CD4-positive, alpha-beta T cell treated with Interleukin-6 at 100 ng/mL for 8 hours (primary cell): Measurements from ENCODE around the gene TCEA3.

Experiments used
- DNase-seq: peaks from one replicate; pipeline ENCODE4 v3.0.0-alpha.2; 2020; ENCODE audit warnings: mixed read lengths, low spot score

TCEA3 gene

DNA sequence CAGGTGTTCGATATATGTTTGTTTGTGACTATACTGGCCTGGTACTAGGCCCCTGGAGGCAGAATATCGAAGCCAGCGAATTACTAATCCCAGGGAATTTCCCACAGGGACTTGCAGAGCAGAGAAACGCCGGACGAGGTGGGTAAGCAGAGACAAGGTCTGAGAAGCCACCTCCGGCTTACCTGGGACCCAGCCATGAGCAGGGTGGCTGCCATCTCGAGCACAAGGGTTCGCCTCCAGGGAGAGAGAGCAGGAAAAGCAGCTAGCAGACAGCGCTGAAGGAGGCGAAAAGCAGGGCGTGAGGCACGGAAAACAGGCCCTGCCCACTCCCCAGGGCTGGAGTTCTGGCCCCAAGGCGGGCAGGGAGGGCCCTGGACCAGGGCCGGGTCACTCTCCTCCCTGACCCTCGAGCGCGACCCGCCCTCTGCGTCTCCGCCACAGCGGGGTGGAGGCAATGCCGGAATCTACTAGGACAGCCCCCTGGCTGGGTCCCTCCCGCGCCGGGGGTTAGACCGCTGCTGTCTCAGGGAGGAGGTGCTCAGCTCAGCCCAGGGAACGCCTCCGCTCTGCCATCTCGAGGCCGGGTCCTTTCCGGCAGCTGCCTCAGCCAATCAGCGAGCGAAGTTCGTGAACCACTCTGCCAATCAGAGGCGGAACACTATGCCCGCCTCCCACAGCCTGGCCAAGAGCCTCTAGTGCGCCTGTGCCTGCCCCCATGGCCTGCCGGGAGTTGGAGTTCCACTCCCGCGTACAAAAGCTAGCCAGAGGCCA, 56.6 kb downstream of the TCEA3 start:
- DNase-seq, result peak; percentile 99

DNA sequence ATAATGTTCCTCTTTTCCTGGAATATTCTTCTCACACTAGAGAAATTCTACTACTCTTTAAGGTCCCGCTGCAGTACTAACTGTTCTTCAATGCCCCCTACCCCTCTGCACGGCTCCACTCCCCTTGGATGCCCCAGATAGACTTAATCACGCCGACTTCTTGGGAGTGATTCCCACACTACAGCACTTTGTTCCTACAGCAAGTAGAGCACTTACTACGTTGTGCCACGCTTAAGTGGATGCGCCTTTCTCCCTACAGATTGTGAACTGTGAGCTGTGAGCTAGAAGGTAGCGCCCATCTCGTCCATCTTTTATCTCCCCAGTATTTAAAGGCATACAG, 57.1 kb downstream of the TCEA3 start:
- DNase-seq, result no peak

DNA sequence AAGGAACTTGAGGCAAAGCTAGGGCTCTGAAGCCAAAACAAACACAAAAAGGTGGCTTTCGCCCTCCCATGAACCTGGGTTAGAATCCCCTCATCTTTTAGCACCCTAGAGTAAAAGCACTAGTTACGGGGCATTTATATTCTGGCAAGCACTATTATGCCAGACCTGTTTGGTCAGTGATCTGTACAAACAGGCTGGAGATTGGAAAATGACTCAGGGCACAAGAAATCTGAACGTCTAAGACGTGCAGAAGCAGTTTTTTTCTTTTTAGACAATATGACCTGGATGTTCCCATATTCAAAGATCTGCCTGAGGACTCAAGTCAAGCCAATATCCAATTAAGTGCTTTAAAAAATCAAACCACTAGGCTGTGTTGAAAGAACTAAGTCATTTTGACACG, 58.0 kb downstream of the TCEA3 start:
- DNase-seq, result no peak

DNA sequence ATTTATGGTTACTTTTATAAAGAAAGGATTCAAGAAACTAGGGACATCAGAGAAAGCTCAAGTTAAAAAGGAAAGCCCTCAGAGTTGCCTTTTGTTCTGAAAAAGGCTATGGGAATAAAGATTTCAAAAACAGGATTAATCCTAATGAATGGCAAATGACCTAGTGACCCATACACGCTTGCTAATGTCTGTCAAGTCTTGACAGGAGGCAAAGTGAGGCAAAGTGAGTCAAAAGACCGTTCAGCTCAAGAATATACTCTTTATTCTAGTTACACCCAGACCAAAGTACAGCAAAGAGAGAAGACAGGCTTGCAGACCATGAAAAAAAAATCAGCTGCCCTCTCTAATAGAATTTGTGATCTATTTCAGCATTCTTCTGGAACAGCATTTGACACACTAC, 58.4 kb downstream of the TCEA3 start:
- no peak for DNase-seq

DNA sequence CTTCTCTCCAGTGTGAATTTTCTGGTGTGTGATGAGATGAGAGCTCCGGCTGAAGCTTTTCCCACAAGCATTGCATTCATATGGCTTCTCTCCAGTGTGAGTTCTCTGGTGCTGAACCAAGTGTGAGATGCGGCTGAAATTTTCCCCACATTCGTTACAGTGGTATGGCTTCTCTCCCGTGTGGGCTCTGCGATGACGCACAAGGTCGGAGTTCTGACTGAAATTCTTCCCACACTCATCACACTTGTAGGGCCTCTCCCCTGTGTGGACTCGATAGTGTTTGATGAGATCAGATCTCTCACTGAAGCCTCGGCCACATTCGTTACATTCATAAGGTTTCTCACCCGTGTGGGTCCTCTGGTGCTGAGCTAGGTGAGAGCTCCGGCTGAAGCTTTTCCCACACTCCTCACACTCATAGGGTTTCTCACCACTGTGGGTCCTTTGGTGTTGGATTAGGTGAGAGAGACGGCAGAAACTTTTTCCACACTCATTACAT, 62.3 kb downstream of the TCEA3 start:
- DNase-seq, result no peak

DNA sequence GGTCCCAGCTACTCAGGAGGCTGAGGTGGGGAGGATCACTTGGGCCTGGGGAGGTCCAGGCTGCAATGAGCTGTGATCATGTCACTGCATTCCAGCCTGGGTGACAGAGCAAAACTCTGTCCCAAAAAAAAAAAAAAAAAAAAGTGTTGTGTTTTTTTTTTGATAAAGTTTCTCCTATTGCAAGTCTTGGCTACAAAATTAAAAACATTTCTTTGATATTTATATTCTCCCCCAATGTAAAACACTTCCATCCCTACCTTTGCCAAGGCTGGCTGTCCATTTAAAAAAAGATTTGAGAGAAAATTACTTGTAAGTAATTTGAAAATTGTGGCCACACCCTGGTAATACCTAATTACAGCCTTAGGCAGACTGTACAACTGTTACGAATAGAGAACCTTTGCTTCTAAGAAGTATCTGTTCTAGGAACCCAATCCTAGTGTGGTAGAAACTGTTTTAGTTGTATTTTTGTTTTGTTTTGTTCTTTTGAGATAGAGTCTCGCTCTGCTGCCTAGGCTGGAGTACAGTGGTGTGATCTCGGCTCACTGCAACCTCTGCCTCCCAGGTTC, 66.2 kb downstream of the TCEA3 start:
- DNase-seq, result no peak

DNA sequence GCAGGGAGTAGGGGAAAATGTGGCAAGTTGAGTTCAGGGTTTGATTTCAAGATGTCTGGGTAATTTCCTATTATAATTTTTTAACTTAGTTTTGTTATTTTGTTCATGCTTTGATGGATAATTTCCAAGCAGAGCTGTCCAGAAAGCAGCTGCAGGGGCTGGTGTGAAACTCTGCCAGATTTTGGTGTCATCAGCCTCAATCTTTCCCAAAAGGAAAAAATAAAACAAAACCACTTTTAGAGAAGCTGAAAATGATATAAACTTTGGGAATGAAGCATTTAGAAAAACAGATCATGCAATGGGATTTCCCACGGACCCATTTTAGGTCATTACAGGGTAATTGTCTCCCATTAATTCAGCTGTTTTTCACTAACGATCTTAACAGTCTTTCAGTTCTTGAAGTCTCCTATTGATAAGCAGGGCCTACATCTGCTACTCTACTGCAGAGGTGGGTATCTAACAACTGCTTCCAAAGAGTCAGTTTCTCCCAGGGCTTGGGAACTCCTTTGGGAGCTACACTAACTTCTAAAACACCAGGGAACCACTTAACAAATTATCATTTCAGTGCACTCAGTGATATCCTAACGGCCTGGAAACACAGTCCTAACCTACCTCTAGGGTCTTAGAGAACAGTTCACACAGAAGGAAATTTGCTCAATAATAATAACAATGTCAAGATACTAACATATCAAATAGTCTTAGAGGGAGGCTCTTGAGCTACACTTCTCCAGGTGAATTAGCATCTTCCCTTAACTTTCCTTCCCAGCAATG, 67.2 kb downstream of the TCEA3 start:
- DNase-seq, result no peak

DNA sequence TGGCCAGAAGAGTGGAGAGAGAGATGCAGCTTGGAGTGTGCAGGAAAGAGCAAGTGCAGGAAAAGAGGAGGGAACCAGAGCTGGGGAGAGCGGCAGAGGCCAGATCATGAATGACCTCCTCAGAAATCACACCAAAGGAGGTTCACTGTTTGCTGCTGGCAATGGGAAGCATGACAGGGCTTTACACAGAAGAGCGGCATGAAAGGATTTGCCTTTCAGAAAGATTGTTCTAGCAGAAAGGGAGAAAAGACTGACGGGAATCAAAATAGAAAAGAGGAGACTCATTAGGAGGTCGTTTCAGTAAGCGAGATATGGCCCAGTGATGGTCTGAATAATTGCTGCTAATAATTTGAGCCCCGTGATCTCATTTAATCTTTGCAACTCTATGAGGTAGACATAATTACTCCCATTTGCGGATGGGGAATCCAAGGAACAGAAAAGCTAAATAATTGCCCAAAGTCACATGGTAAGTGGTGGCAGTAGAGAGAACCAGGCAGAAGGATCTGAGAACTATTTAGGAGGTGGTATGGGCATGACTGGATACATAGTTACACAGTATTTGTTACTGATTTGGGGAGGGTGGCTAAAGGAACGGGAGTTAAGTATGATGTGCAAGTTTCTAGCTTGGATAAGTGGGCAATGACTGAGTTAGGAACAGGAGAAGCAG, 67.9 kb downstream of the TCEA3 start:
- no peak for DNase-seq

DNA sequence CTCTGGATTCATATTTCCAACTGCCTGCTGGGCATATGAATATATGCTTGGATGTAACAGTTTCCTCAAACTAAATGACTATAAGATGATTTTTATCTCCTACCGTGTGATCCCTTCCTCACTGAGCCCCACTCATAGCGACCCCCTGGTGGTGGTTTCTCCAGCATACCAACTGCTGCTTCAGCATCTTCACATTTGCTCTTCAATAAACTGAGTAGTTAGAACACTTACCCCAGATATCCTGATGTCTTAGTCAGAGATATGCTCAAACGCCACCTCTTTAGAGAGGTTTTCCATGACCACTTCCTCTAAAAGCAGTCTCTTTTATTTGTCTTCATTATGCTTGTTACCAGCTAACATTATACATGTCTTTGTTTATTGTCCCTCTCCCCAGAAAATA, 70.3 kb downstream of the TCEA3 start:
- DNase-seq, result no peak

DNA sequence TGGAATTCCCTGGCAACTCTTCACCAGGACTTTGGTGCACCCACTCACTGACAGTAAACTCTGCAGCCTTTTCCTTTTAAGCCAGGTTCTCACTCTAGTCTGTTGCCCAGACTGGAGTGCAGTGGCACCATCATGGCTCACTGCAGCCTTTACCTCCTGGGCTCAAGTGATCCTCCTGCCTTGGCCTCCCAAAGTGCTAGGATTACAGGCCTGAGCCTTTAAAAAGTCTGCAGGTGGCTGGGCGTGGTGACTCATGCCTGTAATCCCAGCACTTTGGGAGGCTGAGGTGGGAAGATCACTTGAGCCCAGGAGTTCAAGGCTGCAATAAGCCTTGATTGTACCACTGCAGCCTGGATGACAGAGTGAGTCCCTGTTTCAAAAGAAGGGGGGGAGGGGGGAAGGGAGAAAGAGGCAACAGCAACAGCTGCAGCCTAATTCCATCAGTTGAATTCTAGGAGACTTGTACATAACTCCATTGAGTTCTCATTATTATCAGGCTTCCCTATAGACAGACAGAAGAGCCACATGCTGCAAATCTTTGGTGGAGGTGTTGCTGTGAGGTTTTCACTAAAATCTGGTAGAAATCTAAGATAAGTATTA, 72.4 kb downstream of the TCEA3 start:
- no peak for DNase-seq

DNA sequence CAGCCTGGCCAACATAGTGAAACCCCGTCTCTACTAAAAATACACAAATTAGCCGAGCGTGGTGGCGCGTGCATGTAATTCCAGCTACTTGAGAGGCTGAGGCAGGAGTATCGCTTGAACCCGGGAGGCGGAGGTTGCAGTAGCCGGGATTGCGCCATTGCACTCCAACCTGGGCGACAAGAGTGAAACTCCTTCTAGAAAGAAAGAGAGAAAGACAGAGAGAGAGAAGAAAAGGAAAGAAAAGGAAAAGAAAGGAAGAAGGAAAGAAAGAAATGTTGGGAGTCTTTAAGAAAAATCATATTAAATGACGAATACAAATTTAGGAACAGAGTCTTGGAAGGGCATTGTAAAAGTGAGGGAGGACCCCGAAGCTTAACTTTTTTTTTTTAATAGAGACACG, 78.6 kb downstream of the TCEA3 start:
- DNase-seq, result no peak

DNA sequence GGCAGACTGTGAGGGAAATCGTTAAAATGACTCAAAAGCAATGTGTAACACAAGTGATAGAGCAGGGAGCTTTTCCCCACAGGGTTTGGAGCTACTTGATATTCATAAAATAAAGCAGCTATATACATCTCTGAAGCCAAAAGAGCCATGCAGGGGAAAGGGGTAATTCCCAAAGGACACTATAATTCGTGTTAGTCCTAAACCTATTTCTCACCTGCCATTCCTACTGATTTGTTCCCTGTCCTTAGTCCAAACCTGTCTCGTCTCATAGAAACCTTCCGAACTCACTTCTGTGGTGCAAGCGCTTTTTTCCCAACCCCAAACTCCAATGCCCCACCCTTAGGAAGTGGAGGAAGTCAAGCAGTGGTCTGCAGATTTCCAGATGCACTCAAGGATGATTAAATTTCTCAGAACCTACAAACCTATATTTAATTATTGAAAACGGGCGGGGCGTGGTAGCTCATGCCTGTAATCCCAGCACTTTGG, 79.5 kb downstream of the TCEA3 start:
- no peak for DNase-seq

DNA sequence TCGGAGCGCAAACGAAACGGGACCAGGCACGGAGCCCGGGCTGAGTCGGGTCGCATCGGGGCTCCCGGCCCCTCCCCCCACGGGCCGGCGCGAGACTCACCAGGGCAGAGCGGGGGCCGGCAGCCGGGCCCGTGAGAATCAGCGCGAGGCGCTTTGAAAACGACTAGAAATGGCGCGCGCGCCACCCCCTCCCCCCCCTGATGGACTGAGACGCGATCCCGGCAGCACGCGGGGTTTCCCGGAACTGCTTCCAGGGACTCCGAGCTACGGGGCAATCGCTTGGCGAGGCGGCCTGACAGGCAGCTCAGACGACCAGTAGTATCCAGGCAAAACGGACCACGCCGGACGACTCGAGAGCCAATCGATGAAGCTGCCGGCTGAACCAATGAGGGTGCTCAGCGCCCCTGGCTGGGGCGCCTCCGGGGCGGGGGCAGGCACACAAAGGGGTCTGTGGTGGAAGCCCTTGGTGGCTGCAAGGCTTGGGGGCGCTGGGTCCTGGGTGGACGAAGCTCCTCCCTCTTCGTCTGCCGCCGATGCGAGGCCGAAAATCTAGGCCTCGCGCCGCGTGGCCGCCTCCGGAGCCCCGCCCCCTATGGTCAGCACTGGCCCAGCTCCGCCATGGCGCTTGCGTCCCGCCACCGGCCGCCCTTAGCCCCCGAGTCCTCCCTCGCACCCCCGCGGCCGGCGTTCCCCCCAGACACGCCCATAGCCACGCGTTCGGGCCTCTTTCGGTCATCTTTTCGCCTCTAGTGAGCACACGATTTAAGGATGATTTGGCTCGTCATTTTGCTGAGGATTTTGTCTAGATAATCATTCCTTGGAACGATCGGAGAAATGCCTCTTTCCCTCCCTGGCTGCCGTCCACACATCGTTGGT, 80.2 kb downstream of the TCEA3 start, which contains the start of gene HNRNPR:
Gene HNRNPR (minus strand): TSS at position 174 of the 876 bp plus-strand sequence. CDS start 3,276 bp downstream, outside the sequence.
- DNase-seq, result peak; percentile 99

DNA sequence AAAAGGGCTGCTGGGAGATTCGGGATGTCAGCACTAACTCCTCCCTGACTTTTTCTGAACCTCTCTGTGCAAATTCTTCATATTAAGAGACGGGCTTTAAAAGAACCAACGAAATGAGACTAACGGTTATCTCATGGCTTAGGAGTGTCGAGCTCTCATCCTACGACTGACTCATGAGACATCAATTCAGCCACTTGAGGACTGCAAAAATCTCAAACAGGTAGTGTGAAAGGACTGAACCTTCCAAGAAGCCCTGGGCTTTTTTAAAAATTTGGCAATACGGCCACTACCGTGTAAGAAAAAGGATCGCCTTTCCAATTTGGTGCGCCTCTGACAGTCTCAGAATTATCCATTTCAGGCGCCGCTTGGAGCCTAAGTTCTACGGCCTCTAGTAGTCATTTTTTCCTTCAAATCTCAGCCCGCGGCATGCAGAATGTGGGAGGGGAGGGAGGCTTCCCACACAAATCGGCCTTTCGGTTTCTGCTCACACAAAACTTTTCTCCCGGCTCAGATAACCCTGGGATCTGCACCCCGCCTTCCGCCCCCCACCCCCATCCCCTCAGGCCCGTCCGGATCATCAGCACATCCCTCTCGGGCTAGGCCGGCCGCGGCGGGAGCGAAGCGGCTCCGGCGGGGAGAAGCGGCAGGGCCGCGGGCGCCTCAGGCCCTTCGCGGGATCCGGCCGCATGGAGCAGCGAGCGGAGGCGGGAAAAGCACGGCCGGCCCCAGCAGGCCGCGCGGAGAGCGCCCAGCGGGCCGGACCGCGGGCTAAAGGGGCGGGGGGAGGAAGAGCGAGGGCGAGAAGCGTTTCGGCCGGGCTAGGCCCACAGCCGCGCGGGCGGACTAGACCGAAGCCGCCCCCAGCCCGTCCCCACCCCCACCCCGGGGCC, 81.1 kb downstream of the TCEA3 start:
- DNase-seq, result no peak

DNA sequence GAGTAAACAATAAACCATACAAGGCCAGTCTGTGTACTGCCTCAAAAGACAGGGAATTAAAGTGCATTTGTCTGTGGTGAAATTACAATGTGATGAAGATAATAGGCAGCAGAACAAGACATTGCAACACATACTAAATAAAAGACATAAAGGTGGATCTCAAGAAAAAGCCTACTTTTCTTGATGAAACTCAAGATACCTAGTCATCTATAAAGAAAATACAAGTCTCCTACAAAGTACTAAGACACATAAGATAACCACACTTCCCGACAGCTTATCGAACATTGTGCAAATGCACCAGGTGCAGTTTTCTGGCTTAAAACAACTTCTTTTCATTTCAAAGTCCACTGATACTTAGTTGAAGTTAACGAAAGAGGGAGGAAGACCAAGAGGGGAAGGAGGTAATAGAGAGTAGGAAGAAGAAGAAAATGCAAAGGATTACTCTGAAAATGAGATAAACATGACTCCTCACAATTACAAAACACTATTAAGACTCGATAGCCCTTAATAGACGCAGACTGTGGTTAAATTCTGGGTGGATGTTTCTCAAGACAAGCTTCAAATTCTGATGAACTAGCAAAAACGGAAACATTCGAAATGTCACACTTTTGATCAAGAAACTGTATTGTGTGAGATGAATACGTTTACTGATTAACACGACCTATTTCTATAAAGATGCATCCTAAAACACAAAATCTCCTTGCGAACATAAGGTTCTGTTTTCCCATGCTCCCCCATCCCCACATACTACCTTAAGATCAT, 82.4 kb downstream of the TCEA3 start:
- DNase-seq, result no peak

DNA sequence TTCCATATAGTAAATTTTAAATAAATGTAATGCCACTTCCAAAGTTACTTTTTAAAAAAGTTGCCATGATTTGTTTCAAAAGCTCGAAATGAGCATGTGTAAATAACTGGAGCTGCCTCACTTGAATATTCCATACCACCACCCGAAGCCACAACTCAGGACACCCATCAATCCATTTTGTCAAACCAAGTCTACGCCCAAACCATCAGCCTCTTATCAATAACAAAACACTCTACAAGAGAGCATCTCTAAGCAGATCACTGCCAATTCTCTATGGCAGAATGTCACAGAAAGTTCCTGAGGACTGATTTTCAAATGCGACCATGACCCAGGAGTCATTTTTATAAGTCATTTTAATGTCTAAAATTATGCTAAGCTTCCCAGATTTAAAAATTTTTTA, 84.9 kb downstream of the TCEA3 start:
- no peak for DNase-seq

DNA sequence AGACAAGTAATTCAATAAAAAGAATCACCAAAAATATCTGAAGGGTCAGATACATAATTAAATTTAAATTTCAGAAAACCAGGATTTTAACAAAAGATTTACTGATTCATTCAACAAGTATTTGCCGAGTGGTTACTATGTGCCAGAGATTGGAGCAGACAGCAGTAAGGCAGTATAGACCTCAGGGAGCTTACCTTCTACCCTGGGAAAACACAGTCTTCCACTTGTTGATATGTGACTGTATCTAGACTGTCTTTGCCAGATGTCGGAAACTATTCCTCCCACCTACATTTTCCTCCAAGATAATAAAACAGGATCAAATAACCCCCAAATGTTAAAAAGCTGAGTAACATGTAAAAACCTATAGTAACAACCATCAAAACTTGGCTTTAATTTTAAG, 86.7 kb downstream of the TCEA3 start:
- DNase-seq, result no peak

DNA sequence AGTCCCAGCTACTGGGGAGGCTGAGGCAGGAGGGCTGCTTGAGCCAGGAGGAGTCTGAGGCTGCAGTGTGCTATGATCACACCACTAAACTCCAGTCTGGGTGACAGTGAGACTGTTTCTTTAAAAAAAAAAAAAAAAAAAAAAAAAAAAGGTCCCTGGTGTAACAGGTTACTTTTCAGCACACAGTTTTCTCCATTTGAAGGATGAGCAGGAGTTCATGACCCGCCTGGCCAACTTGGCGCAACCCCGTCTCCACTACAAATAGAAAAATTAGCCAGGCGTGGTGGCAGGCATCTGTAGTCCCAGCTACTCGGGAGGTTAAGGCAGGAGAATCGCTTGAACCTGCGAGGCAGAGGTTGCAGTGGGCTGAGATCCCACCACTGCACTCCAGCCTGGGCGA, 92.8 kb downstream of the TCEA3 start:
- no peak for DNase-seq
